ENCODE results near the gene LIPF.
"Not testable (repeated sequence)": the region's sequence is repeated elsewhere in the genome, so short reads cannot be mapped to it uniquely, and the experiment has no call there.

The LIPF gene

GRCh38 chr10:88676283-88677060 lies 12.2 kb downstream of the LIPF start:
- DNase-seq, result no peak

GRCh38 chr10:88680958-88681357 lies 16.7 kb downstream of the LIPF start:
- no peak for DNase-seq

DNA sequence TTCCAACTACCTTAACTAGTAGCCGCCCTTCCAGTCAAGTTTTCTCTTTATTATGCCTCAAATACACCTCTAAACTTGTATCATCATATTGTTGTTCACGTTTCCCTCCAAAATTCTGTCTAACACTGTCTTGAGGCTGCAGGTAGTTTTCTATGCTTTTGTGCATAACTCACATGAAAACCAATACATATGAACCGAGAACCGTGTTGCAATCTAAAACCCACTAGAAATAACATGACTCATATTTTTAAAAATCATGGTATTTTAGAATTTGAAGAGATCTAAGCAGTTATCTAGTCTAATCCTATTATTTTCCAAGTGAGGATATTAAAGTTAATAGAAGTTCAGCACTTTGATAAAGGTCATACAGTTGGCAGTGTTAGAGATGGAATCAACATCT lies 18.2 kb downstream of the LIPF start:
- DNase-seq, result no peak

DNA sequence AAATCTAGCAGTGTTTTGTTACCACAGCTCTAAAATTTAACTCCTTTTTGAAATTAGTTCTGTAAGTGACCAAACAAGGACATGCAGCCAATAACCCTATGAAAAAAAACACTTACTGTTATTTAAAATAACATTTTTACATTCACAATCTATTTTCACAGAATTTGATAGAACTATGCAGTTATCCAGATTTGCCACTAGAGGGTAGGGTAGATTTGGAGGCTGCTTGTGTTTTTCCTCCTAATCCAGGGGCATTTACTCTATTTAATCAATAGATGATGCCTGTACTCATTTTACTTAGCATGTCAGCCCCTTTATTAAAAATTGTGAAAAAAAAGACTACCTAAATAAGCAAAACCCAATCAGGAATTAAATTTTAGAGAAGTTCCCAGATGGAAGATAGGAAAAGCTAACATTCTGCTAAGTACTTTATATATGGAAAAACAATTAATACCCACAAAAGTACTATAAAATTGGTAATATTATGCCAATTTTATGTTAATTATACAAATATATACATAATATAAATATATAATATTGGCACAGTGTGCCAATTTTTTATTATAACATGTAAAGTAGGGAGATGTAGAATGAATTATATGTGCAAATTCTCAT lies 23.7 kb downstream of the LIPF start:
- no peak for DNase-seq

- DNase-seq, result no peak
Observed at GRCh38 chr10:88689366-88689765, 25.1 kb downstream of the LIPF start.

DNA sequence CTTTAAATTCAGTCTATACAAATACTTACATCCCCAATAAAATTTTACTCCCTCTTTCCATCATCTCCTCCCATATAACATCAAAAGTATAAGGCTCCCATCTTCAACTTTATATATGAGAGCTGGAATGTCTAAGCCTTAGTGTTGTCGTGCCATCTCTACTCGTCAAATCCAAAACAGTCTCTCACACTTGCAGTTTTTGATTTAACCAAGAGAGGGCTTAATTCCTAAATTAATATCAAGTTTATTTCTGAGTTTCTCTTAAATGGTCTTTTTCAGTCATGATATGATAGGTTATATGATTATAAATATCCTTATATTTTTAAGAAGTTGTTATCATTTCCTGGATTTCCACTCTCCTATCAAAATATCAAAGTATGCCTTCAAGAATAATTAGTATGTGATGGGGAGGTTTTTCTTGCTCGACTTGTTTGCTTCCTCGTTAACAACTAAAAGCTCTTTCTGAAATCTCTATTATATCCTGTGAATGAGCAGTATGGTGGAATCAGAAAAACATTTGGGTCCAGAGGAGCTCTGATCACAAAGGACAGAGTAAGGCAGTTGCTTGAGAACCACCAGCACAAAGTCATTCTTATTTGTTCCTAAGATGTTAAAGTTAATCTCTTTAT lies 29.3 kb downstream of the LIPF start:
- no peak for DNase-seq

- DNase-seq, result no peak
Observed at GRCh38 chr10:88702848-88703597, 38.8 kb downstream of the LIPF start.

GRCh38 chr10:88705958-88706357 lies 41.7 kb downstream of the LIPF start, which contains the start of gene LIPK:
Gene LIPK, plus strand, starts transcription at chr10:88706249. Its CDS starts 18,295 bp downstream, at chr10:88724544.
- no peak for DNase-seq

DNA sequence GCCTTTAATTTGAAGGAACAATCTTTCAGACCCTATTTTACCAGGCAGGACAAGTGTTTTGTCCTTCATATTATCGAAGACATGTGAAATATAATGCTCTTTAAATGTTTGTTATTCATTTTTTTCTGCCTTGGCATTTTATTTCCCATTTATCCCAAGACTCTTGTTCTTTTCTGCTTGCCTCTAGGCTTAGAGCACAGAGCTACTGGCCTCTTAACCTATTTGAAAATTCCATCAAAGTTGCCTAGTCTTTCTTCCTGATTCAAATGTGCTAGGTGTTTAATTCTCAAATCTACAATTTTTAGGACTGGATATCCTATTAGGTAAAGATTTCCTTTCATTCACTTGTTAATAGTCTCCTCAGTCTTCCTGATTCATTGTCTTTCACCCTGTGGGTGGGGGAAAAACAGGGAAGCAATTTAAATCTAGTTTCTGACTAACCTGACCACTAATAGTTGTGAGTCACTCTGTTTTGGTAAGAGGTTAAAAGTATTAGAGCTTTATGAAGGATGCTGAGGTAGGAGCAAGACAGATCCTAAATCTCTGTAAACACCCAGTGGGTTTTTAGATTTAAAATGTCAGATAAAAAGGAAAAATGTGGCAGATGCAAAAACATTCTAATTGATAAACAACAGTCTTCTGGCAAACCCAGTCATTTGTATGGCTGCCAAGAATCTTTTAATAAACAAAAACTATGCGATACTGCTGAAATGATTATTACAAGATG lies 43.4 kb downstream of the LIPF start:
- DNase-seq, result no peak

DNA sequence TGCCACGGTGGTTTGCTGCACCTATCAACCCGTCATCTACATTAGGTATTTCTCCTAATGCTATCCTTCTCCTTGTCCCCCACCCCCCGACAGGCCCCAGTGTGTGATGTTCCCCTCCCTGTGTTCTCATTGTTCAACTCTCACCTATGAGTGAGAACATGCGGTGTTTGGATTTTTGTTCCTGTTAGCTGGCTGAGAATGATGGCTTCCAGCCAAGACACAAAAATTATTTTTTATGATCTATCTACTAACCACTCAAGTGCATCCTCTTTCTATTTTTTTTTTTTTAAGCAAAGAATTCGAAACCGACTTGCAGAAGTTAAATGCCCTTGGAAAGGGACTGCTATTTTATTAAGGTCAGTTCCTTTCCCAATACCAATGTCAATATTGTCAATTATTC lies 45.1 kb downstream of the LIPF start:
- DNase-seq, result not testable (repeated sequence)

DNA sequence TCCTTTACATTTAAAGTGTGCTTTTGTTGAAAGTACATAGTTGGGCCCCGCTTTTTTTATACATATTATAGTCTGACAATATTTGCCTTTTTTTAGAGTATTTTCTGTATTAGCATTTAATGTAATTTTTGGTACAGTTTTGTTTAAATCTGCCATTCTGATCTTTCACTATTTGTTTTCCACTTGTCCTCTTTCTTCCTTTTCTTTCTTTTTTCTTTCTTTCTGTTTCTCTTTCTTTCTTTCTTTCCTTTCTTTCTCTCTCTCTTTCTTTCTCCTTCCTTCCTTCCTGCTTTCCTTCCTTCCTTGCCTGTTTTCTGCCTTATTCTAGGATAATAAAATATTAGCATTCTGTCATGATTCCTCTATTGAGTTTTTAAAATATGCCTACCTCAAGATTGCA lies 51.3 kb downstream of the LIPF start:
- DNase-seq, result no peak

DNA sequence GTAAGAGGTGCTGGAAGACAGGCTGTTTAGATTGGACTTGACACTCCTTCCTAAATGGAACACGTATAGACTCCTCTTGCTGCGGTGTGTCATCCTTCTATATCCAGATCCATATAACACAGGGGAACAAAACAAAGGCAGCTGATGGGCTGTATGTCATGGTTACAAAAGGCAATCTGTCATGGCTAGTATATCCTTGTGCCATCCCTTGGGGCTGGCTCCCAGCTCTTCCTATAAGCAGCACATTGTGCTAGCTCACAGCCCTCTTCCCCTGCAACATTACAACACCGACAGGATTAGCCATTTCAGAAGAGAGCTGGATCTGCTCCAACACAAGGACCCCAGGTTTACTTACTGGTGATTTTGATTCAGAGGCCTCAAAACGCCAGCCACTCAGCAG lies 57.1 kb downstream of the LIPF start:
- DNase-seq, result no peak

DNA sequence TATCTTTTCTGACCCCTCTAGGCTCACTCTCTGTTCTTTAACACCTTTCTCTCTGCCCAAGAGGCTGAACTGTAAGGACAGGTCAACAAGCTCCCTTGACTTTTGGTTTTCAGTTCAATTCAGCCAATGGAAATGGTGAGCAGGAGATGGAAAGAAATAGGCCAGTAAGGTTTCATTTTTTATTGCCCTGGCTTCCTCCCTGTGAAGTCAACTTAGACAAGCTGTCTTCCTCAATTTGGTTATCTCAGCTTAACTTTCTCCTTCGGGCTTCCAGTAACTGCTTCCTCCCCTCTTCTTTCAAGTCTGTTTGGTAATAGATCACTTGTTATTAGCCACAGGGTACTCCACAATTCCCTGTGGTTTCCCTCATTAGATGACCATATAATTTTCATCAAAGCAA lies 61.6 kb downstream of the LIPF start:
- no peak for DNase-seq

GRCh38 chr10:88728107-88728763 lies 64.0 kb downstream of the LIPF start:
- no peak for DNase-seq
